ENCODE data around the gene FAM83B. TPM values are rescaled to one million over a fixed set of nuclear protein-coding genes. Genes with fewer than 3 reads are reported as not detected.
"Not testable (repeated sequence)": the region's sequence is repeated elsewhere in the genome, so short reads cannot be mapped to it uniquely, and the experiment has no call there.

FAM83B gene
- total RNA-seq, 1 donor from 2014 or later, result not detected

DNA sequence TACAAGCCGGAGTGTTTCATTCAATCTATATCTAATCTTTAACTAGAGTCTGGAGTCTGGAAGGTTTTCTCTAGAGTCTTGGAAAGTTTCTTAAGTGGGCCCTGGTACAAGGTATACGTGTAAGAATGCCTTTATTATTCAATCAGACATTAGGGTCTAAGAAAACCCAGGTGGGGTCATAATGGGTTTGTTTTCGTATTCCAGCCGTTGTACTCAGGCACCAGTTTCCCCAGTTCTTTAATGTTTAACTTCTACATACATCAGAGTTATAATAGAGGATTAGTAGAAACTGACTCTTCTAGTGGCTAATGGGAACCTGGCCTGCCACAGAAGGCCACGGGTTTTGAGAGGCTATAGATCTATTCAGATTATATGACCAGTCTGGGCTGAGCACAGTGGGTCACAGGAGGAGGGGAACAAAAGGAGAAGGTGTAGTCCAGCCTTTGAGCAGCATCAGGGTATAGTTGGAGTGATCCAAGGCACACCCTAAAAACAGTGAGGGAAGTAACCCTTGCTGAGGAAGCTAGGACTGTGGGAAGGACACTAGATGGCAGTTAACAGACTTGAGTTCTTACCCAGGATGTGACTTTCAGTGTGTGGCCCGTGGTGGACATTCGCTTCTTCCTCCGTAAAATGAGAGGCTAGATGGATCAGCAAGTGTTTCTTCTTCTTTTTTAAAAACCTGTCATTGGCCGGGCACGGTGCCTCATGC lies 15.5 kb downstream of the FAM83B start:
- no peak for DNase-seq (ENCODE audit: low spot score)

DNA sequence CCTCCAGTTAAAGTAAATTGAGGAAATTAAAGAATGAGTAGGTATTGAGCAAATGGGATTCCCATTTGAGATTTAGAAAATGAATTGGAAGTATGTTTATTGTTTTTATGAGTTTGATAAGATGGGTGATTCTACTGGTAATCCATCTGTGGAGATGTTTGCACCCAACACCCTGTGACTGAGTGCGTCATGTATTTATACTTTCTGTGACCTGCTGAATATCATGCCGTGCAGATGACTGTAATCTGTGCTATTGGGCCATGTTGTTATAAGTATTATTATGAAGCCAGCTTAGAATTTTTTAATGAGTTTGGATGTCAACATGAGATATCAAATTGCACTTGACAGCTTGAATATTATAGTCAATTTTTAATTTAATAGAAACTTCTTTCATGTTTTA lies 17.7 kb downstream of the FAM83B start:
- DNase-seq (ENCODE audit: low spot score), result no peak

DNA sequence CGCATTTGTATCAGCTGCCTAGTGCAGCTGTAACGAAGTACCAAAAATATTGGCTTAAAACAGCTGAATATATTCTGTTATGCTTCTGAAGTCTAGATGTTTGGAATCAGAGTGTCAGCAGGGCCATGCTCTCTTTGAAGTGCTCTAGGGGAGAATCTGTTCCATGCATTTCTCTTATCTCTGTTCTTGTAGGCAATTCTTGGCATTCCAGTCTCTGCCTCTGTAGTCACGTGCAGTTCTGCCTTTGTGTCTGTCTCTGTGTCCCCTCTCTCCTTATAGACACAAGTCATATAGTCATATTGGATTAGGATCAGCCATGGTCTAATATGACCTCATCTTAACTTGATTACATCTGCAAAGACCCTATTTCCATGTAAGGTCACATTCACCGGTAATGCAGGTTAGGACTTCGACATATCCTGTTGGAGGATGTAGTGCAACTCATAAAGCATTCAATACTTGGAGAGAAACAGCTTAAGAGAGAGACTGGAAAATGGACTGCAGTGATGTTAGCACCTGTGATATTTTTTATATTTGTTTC lies 18.6 kb downstream of the FAM83B start:
- no peak for DNase-seq (ENCODE audit: low spot score)

DNA sequence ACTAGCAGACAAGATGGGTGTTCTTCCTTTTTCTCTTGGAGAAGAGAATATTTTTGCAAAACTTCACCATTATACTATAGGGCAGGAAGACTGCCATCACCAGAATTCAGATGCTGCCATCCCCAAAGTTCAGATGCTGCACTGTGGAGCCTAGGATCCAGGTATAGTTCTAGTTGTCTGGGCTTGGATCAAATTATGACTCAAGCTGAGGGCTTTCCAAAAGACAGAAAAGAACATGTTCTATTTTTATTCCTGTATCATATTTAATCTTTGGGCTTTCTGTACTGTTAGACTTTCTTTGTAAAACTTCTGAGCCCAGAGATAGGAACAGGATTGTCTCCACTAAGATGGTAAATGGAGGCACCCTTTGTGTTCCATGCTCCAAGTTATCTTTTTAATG lies 22.0 kb downstream of the FAM83B start:
- DNase-seq (ENCODE audit: low spot score), result no peak

DNA sequence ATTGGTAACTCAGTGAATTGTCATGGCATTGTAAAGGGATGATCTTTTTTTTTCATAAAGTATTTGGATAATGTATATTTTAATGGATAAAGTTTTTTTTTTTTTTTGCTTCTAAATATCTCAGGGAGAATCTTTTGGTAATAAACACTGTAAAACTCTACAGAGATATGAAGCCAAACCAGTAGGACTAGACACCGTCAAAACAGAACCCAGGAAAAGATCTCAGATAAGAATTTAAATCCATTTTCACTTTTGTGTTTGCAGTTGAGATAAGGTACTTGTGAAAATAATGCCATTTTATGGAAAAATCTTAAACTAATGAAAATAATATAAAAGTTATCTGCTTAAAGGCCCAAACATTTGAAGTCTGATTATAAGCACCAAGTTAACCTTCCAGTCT lies 27.0 kb downstream of the FAM83B start:
- DNase-seq (ENCODE audit: low spot score), result no peak

DNA sequence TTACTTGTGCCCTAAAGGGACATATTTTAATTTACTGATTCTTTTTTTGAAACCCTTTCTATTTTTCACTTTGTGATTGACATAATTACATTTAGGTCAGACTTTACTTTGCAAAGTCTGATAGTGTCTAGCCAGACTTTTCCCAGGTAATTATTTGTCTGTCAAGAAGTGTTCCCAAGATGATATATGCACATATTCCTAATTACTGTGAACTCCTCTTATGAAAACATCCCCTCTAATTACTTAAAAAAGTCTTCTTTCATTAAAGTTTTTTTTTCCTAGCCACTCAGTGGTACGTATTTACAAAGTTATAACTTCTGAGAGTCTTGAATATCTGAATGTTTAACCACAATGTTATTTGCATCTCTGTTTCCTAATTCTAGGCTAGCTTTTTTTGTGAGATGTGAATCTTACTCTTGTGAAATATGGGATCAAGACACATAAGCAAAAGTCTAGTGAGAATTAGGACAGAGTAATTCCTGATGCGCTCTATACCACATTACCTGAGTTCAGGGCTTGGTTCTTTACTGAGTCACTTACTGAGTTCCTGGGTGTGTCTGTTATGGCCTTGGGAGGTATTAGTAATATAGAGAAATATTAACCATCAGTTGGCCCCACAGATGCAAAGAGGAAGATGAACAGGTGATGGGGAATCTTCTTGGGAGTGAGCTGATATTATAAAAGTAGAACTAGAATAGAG lies 27.9 kb downstream of the FAM83B start:
- no peak for DNase-seq (ENCODE audit: low spot score)

DNA sequence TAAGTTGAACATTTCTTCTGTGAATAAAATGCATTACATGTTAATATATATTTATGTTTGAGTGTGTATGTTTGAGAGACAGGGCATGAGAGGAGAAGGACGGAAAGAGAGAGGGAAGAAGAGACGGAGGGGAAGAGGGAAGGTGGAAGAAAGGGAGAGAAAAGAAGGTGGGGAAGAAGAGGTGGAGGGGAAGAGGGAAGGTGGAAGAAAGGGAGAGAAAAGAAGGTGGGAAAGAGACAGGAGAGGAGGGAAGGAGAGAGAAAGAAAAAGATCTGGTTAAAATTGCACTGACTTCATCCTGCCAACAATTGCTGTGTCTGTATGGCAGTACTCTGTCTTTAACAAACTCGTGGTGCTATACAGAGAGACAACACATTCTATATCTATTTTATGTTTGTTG lies 29.0 kb downstream of the FAM83B start:
- DNase-seq (ENCODE audit: low spot score), result no peak

DNA sequence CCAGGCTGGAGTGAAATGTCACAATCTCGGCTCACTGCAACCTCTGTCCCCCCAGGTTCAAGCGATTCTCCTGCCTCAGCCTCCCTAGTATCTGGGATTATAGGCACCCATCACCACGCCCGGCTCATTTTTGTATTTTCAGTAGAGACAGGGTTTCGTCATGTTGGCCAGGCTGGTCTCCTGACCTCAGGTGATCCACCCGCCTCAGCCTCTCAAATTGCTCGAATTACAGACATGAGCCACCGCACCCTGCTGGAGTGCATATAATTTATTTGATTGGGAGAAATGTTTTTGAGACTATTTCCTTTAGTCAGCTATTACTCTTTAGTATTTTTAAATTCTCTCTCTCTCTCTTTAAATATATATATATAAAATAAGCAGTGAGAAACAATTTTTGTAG lies 29.8 kb downstream of the FAM83B start:
- no peak for DNase-seq (ENCODE audit: low spot score)

DNA sequence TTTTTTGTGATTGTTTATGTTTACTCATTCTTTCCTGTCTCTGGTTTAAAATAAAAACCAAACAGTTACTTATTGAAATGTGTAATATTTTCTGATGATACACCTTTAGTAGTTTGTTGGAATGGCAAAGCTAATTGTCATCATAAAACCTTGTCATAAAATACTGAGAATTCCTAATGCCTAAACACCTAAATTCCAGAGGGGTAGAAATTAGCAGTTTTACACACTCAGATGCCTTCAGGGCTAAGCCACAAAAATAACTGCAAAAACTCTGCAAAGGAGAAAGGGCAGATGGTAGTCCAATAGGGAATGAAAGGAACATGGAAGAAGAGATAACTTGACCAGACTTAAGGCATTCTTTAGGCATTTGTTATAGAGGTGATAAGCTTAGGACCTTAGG lies 30.3 kb downstream of the FAM83B start:
- no peak for DNase-seq (ENCODE audit: low spot score)

DNA sequence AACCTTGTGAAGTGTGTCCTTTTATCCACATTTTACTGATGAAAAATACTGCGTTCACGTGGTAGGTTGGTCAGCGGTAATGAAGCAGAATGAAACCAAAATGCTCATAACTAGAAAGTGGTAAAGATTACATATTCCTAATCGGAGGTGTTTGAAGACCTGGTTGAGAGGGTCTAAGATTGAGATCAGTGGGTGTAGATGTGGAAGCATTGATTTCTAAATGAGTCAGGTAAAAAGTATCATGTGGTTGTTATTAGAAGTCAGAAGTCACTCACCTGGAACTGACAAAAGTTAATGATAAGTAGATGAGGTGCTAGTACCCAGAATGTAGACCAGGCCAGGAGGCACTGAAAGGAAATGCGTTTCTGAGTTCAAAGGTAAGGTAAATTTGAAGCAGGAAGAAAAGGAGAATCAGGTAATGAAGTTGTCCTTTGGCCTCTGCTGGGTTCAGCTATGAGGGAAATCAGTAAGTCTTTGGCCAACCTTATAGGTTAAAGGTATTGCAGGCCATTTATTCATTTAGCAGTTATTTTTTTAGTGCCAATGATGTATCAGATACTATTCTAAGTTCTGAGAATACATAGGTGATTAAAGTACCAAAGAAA lies 31.2 kb downstream of the FAM83B start:
- no peak for DNase-seq (ENCODE audit: low spot score)

DNA sequence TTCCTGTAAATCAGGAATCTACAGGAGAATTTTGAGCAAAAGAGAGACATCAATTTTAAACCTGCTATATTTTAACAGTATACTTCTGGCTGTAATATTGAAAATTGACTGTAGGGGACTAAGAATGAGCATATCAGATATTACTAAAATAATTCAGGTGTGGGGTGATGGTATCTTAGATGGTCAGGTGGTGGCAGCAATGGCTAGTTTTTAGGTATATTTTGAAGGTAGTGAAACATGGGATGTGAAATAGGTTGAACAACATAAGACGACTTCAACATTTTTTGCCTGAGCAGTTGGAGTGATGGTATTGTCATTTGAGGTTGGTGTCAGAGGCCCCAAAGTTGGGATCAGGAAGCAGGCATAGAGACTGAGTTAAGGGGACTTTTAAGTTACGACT lies 32.1 kb downstream of the FAM83B start:
- DNase-seq (ENCODE audit: low spot score), result no peak

DNA sequence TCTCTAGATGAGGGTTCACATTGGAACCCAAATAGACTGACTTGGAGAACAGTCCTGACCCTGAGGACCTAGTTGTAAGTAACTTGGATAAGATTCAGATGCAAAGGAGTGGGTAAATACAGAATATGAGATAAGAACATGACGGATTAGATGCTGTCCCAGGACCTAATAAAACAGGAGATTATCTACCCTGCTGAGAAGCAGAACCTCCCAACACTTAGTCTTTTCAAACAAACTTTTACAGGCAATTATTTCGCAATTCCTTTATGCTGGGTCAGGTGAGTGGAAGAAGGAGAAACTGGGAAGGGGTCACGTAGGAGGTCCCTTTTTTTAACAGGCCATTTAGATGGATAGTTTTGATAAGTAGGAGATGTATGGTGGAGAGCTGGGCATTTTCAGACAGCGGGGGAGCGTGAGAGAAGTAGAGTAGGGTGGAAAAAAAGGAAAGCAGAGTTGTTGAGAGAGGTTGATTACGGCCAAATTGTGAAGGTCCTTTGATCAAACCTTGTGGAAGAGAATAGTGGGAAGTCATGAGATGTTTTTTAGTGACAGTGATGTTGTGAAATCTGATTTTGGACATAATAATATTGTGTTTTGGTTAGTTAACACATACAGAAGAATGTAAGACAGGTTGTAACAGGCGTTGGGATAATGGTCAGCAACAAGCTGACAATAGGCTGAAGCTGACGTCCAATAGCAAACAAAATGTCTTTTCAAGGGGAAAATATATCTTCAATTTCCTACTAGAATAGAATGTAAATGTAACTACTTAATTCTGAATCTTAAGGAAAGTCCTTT lies 32.8 kb downstream of the FAM83B start:
- no peak for DNase-seq (ENCODE audit: low spot score)

DNA sequence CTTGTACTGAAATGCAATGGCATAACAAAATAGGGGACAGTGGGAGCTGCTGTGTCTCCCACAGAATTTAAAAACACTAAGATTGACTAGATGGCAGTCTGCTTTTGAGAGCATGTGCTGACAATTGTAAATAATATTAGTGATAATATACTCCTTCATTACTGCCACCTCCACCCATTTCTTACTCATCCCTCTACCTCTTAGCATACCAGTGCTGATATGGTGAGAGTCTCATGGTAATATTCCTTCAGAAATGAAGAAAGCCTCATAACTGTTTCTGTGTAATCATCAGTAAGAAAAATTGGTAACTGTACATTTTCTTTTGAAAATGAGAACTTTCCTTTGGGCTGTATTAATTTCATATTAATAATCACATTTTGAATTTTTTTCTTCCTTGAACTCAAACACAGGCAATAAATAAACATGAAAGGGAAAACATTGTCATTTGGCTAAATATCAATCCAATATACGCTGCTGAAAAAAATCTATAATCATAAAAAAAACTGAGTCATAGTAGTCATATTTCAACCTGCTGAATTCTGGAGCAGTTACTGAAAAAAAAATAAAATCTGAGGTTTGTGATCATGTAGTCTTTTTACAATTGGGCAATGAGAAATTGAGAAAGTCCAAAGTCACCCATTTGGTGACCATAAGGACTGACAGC lies 34.6 kb downstream of the FAM83B start:
- no peak for DNase-seq (ENCODE audit: low spot score)

DNA sequence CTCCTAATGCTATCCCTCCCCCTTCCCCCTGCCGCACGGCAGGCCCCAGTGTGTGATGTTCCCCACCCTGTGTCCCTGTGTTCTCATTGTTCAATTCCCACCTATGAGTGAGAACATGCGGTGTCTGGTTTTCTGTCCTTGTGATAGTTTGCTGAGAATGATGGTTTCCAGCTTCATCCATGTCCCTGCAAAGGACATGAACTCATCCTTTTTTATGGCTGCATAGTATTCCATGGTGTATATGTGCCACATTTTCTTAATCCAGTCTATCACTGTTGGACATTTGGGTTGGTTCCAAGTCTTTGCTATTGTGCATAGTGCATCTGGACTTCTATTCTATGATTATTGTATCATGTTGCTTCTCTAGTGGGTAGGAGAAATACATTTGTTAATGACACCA lies 35.3 kb downstream of the FAM83B start:
- not testable (repeated sequence) for DNase-seq (ENCODE audit: low spot score)

DNA sequence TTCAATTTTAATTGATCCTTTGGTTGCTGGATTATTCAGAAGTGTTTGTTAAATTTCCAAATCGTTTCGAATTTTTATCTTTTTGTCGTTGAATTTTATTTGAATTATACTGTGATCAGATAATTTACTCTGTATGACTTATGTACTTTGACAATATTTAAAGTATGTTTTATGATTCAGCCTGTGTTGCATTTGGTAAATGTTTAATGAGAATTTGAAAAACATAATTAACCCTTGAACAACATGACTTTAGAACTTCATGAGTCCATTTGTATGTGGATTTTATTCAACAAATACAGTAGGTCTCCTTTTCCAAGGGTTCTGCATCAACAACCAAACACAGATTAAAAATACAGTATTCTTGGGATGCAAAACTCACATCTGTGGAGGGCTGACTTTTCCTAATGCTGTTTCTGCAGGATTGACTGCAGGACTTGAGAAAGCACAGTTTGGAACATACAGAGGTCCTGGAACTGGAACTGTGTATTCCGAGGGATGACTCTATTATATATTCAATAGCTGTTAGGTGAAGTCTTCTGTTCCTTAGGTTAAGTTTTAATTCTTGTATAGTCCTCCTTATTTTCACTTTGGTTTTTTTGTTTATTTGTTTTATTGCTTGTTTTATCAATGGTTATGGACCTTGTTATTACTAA lies 40.5 kb downstream of the FAM83B start:
- DNase-seq (ENCODE audit: low spot score), result no peak

DNA sequence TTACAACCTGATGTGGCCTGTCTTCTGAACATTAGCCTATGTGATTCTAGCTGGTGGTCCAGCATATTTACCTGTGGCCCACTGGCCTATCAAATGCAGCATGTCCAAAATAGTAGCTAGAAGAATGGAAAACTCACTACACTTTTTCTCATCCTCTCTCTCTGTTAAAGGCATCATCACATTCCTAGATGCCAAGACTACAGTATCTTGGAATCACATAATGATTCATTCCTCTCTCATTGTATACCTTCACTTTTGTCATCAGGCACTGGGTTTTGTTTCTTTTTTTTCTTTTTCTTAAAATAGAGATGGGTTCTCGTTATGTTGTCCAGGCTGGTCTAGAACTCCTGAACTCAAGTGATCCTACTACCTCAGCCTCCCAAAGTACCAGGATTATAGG lies 45.0 kb downstream of the FAM83B start:
- no peak for DNase-seq (ENCODE audit: low spot score)

DNA sequence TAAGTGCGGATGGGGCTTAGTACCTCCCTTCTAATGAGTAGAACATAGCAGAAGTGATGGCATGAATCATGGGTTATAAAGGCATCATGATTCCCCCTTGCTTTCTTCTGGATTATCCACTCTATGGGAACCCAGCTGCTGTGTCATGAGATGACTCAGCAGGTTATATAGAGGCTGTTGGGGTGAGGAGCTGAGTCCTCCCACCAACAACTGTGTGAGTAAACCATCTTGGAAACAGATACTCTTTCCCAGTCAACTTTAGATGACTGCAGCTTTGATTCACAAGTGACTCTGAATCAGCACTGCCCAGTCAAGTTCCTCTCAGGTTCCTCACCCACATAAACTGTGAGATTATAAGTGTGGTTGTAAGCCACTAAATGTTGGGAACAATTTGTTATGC lies 46.3 kb downstream of the FAM83B start:
- no peak for DNase-seq (ENCODE audit: low spot score)

DNA sequence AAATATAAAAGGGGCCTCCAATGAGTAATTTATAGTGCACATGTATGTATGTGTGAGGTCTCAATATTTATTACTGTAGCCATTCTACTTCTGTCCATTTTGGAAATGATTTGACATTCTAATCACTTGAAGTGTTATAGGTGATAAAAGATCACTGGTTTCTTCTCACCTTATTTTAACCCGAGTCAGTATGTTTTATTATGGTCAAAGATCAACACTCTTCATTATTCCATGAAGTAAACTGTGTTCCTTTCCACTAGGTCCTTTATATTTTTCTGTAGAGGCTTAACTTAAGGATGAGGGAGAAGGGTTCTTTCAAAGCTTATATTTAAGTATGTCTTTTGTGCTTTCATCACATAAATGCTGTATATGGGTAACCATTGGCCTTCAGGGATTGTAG lies 47.2 kb downstream of the FAM83B start:
- DNase-seq (ENCODE audit: low spot score), result no peak

DNA sequence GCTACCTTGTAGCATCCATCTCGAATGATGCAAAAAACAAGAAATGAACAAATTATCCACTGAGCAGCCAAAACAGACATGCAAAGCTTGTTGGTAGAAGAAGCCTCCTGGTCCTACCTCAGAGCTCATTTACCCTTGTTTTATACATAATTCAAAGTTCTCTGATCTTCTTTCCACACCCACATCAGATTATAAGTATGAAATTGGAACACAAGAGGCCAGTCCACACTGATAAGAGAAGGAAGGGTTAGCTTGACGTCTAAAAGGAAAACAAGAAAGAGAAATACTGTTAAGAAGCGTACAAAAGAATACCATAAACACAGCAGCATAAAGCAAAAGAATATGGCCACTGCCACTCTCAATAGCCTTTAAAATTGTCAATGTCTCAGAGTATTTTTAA lies 49.7 kb downstream of the FAM83B start:
- no peak for DNase-seq (ENCODE audit: low spot score)

DNA sequence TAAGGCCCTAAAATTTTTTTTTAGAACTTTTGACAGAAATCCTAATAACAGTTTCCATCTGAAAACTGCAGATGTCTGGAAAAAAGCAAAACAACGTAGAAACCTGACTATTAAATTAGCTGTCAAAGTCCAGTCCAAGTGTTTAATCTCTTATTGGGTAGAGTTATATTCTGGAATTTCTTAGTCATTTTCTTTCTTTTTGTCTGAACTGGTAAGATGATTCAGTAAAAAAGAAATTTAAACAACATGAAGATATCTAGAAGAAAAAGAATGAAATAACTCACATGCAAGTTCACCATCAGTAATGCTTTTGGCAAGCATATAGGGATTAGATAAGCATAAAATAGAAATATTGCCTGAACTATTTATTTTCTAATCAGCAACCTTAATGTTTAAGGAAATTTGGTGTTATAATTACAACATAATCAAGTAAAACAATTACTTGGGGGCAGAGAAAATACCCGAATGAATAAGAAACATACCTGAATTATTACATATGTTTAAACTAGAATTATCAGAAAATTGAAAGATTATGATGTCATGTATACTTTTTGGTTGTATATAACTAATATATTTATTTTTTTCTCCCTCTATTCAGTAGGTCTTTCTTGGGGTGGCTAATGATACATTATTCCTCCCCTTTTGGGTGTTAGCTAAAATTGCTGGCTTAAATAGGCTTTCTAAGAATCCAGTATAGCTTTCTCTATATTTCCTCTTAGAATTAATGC lies 51.1 kb downstream of the FAM83B start:
- DNase-seq (ENCODE audit: low spot score), result no peak

All from mesenteric fat pad (tissue), 1 donor.